A549 (cell line): ENCODE measurements around the gene GPR27. TPM values are rescaled to one million over a fixed set of nuclear protein-coding genes. Genes with fewer than 3 reads are reported as not detected.

Experiments used
- ATAC-seq, 2 experiments: fragments of 200-7000 bp in 1 of 2; fragments of >200 bp in 1 of 2; cut with Nextera tagmentation in 1 of 2; cut with Tn5 transposase in 1 of 2; 3 replicates each; pipeline versions ENCODE4 v1.8.0 to v1.9.1; 2018 to 2020; ENCODE audit warnings: mild to moderate bottlenecking in 1 of 2, moderate library complexity in 1 of 2
- CTCF ChIA-PET: fragments of 300-600 bp; sonication (Branson Sonifier 250); formaldehyde crosslinking; extraction: SDS; loops from one replicate; lab custom pipeline; 2021; ENCODE audit warnings: antibody characterized with exemption, inconsistent platforms; lab: Yijun Ruan, JAX
- POLR2A ChIA-PET: fragments of 350-600 bp; formaldehyde crosslinking; extraction: SDS; loops from one replicate; lab custom pipeline; 2021; ENCODE audit warnings: antibody characterized with exemption, inconsistent platforms; lab: Yijun Ruan, JAX
- DNase-seq, 2 experiments: peaks; one replicate each; pipeline versions ENCODE4 v3.0.0 to v3.0.0-alpha.2; 2011 to 2016; ENCODE audit warnings: low read depth in 1 of 2, low spot score in 1 of 2
- FAIRE-seq: peaks from 2 replicates; lab custom pipeline; 2011; peaks lifted over from hg19 to GRCh38; lab: Jason Lieb, UNC
- H3K27ac ChIP-seq, 2 experiments: fragments of >200 bp; sonication (Bioruptor Twin); formaldehyde crosslinking; 3 replicates each; pipeline ENCODE4 v1.5.1; 2016 to 2017
- H3K4me1 ChIP-seq: fragments of >200 bp; sonication (Bioruptor Twin); formaldehyde crosslinking; 3 replicates; pipeline ENCODE4 v1.6.1; 2016
- H3K4me2 ChIP-seq: fragments of >200 bp; sonication (Bioruptor Twin); formaldehyde crosslinking; 3 replicates; pipeline ENCODE4 v1.6.1; 2016
- H3K4me3 ChIP-seq: fragments of >200 bp; sonication (Bioruptor Twin); formaldehyde crosslinking; 3 replicates; pipeline ENCODE4 v1.5.1; 2016
- H3K9me3 ChIP-seq: fragments of >200 bp; sonication (Bioruptor Twin); formaldehyde crosslinking; 3 replicates; pipeline ENCODE4 v1.6.1; 2016
- CBX2 ChIP-seq: fragments of 200-600 bp; sonication (generic); IDR thresholded peaks from 2 replicates; pipeline ENCODE4 v1.6.1; 2016; ENCODE audit warnings: low read depth, mild to moderate bottlenecking, borderline replicate concordance
- CBX8 ChIP-seq: fragments of 200-600 bp; sonication (generic); IDR thresholded peaks from 2 replicates; pipeline ENCODE4 v1.6.1; 2016
- CEBPB ChIP-seq, 2 experiments: fragments of >200 bp in 1 of 2; sonication (Bioruptor Twin) in 1 of 2; formaldehyde crosslinking in 1 of 2; IDR thresholded peaks; 2 replicates each; pipeline ENCODE4 v1.6.1; 2012 to 2016
- CHD2 ChIP-seq: fragments of 150-350 bp; IDR thresholded peaks from 2 replicates; pipeline ENCODE4 v1.6.1; 2014; ENCODE audit warnings: low read length; ENCODE audit not compliant: partially characterized antibody
- CHD4 ChIP-seq: fragments of 200-600 bp; sonication (generic); IDR thresholded peaks from 2 replicates; pipeline ENCODE4 v1.6.1; 2016; ENCODE audit warnings: antibody characterized with exemption, mild to moderate bottlenecking, borderline replicate concordance
- E2F6 ChIP-seq: IDR thresholded peaks from 2 replicates; pipeline ENCODE4 v1.6.1; 2012; ENCODE audit warnings: low read depth, borderline replicate concordance
- EHF ChIP-seq: fragments of 250-450 bp; sonication (Bioruptor Pico); IDR thresholded peaks from 2 replicates; pipeline ENCODE4 v1.5.0; 2020; ENCODE audit warnings: mild to moderate bottlenecking
- ESRRA ChIP-seq: fragments of 150-350 bp; IDR thresholded peaks from 2 replicates; pipeline ENCODE4 v1.6.1; 2014; ENCODE audit warnings: mild to moderate bottlenecking, low read length, borderline replicate concordance
- FOSB ChIP-seq: fragments of 250-450 bp; sonication (Bioruptor Pico); IDR thresholded peaks from 2 replicates; pipeline ENCODE4 v1.5.0; 2020; ENCODE audit warnings: mild to moderate bottlenecking, moderate library complexity
- FOXS1 ChIP-seq: fragments of 250-450 bp; sonication (Bioruptor Pico); IDR thresholded peaks from 2 replicates; pipeline ENCODE4 v1.5.0; 2020; ENCODE audit warnings: mild to moderate bottlenecking, moderate library complexity
- HDAC2 ChIP-seq: fragments of 200-600 bp; sonication (generic); IDR thresholded peaks from 2 replicates; pipeline ENCODE4 v1.6.1; 2016
- HEYL ChIP-seq: fragments of 250-450 bp; sonication (Bioruptor Pico); IDR thresholded peaks from 2 replicates; pipeline ENCODE4 v1.8.0; 2021; ENCODE audit warnings: mild to moderate bottlenecking, moderate library complexity
- HMGXB4 ChIP-seq: fragments of 250-450 bp; sonication (Bioruptor Pico); IDR thresholded peaks from 2 replicates; pipeline ENCODE4 v1.5.0; 2021; ENCODE audit warnings: mild to moderate bottlenecking, moderate library complexity, borderline replicate concordance
- HOXB5 ChIP-seq: fragments of 250-450 bp; sonication (Bioruptor Pico); IDR thresholded peaks from 2 replicates; pipeline ENCODE4 v1.5.0; 2020; ENCODE audit warnings: mild to moderate bottlenecking, moderate library complexity
- MAFK ChIP-seq: fragments of 450-650 bp; IDR thresholded peaks from 2 replicates; pipeline ENCODE4 v1.6.1; 2014; ENCODE audit not compliant: partially characterized antibody
- PBX3 ChIP-seq: IDR thresholded peaks from 2 replicates; pipeline ENCODE4 v1.6.1; 2012
- POLR2AphosphoS2 ChIP-seq: conservative IDR thresholded peaks from 2 replicates; pipeline ENCODE4 v1.6.1; 2012; ENCODE audit warnings: low read length, improper control_type of control experiment, inconsistent platforms
- RARB ChIP-seq: fragments of 250-450 bp; sonication (Bioruptor Pico); IDR thresholded peaks from 2 replicates; pipeline ENCODE4 v1.8.0; 2021; ENCODE audit warnings: mild to moderate bottlenecking, moderate library complexity
- RNF2 ChIP-seq: fragments of 200-600 bp; sonication (generic); IDR thresholded peaks from 2 replicates; pipeline ENCODE4 v1.6.1; 2016; ENCODE audit warnings: low read depth, mild to moderate bottlenecking, antibody characterized with exemption, moderate library complexity, borderline replicate concordance
- SREBF2 ChIP-seq: fragments of 450-650 bp; IDR thresholded peaks from 2 replicates; pipeline ENCODE4 v1.6.1; 2014; ENCODE audit warnings: mild to moderate bottlenecking, moderate library complexity
- TFCP2L1 ChIP-seq: fragments of 250-450 bp; sonication (Bioruptor Pico); IDR thresholded peaks from 2 replicates; pipeline ENCODE4 v1.5.0; 2021; ENCODE audit warnings: mild to moderate bottlenecking
- ZSCAN20 ChIP-seq: fragments of 250-450 bp; sonication (Bioruptor Pico); IDR thresholded peaks from 2 replicates; pipeline ENCODE4 v1.8.0; 2022; ENCODE audit warnings: mild to moderate bottlenecking, moderate library complexity
- WGBS: methylation state at CpG from one replicate; pipeline ENCODE4 v1.1.6; 2017; ENCODE audit errors: missing lambda C conversion rate; 5-methylcytosine and 5-hydroxymethylcytosine counted together
- polyA plus RNA-seq, 4 experiments: library from polyadenylated mRNA; depleted of rRNA in 3 of 4; stranded (reverse); fragments of >200 nt; fragmentation: RNase III in 1 of 4; extraction: RNeasy Plus Mini Kit Qiagen cat#74134 plus additional on column Dnase treatment in 1 of 4; gene quantifications; 2 replicates in 3 of 4; 3 replicates in 1 of 4; pipeline ENCODE4 v1.2.3, GENCODE V29; 2011 to 2017
- TF ChIP-seq, protein P1 (sequence below): fragments of >200 bp; sonication (Bioruptor Twin); formaldehyde crosslinking; IDR thresholded peaks from 3 replicates; pipeline ENCODE4 v1.5.1; 2016

Gene GPR27
- polyA plus RNA-seq, 2 of the 4 experiments (the other 2 are of a cell fraction), result 1.6 to 1.7 TPM

- Histone ChIP-seq H3K4me2 (no peak overlapping the region), H3K4me3 (no peak overlapping the region), H3K9me3 (no peaks in the 10 kb centered on the region), H3K27ac (no peak overlapping the region), H3K4me1 (no peaks in the 10 kb centered on the region)
- peak; percentile 95; the same call in 1 of the 2 replicates for TF ChIP-seq RNF2
- TF ChIP-seq ZSCAN20 (CRISPR knock-in tag), result no peak
- peak; percentile 77; the same call in 1 of the 2 replicates for TF ChIP-seq CBX8
- FAIRE-seq (no peak), DNase-seq (no peak), ATAC-seq (no peak)
- ChIA-PET CTCF (no interaction called here), POLR2A (no interaction called here)
- WGBS, result 2% methylated on average over 3 of the region's 3 CpGs
Measured at GRCh38 chr3:71800023-71800422, 46.4 kb downstream of the GPR27 start.

DNA sequence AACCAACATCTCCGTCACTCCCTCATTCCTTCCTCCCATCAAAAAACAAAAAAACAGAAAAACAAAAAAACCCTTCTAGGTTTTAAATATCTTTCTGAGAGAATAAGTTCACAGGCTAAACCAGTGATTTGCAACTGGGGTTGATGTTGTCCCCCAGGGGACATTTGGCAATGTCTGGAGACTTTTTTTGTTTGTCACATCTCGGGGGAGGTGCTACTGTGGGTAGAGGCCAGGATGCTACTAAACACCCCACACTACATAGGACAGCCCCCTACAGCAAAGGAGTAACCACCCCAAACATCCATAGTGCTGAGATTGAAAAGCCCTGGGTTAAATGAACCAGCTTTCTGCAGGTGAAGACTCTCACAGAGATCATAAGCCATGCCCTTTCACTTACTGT is 48.3 kb downstream of the GPR27 start:
- H3K4me3 ChIP-seq, result no peak overlapping the region
- ATAC-seq, result no peak
- POLR2A ChIA-PET, result no interaction called here
- H3K4me2 ChIP-seq, result no peak overlapping the region
- FAIRE-seq, result no peak
- no peak overlapping the region for H3K27ac ChIP-seq
- H3K9me3 ChIP-seq, result no peaks in the 10 kb centered on the region
- TF ChIP-seq ZSCAN20 (CRISPR knock-in tag), result no peak
- TF ChIP-seq HEYL (CRISPR knock-in tag), result no peak
- no peak for TF ChIP-seq ESRRA
- TF ChIP-seq MAFK, result no peak
- TF ChIP-seq, protein P1, sequence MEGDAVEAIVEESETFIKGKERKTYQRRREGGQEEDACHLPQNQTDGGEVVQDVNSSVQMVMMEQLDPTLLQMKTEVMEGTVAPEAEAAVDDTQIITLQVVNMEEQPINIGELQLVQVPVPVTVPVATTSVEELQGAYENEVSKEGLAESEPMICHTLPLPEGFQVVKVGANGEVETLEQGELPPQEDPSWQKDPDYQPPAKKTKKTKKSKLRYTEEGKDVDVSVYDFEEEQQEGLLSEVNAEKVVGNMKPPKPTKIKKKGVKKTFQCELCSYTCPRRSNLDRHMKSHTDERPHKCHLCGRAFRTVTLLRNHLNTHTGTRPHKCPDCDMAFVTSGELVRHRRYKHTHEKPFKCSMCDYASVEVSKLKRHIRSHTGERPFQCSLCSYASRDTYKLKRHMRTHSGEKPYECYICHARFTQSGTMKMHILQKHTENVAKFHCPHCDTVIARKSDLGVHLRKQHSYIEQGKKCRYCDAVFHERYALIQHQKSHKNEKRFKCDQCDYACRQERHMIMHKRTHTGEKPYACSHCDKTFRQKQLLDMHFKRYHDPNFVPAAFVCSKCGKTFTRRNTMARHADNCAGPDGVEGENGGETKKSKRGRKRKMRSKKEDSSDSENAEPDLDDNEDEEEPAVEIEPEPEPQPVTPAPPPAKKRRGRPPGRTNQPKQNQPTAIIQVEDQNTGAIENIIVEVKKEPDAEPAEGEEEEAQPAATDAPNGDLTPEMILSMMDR, result no peak
- no peak for TF ChIP-seq CEBPB (IDR thresholded peaks at IDR 0.05)
- no peak for TF ChIP-seq HOXB5 (CRISPR knock-in tag)
- CTCF ChIA-PET, result interaction anchor here (1.0 to 1.1 kb wide), 2 partner anchors 18 to 74 kb away, joined by 3 to 4 read pairs; no protein-coding TSS in a partner anchor
- H3K4me1 ChIP-seq, result no peaks in the 10 kb centered on the region
- DNase-seq, result no peak
- WGBS, result 39% methylated on average over 2 of the region's 2 CpGs

GRCh38 chr3:71803248-71803647 is 49.6 kb downstream of the GPR27 start:
- POLR2A ChIA-PET, result no interaction called here
- CTCF ChIA-PET, result interaction anchor here (1.0 to 1.3 kb wide), 2 partner anchors 27 to 72 kb away, joined by 3 read pairs; no protein-coding TSS in a partner anchor
- no peak for FAIRE-seq

DNA sequence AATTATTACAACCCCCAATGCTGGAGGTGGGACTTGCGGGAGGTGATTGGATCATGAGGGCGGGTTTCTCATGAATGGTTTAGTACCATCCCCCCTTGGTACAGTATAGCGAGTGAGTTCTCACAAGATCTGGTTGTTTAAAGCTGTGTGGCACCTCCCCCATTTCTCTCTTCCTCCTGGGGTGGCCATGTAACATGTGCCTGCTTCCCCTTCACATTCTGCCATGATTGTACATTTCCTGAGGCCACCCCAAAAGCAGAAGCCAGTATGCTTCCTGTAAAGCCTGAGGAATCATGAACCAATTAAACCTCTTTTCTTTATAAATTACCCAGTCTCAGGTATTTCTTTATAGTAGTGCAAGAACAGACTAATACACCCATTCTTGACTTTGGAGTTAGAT is 51.5 kb downstream of the GPR27 start:
- WGBS, result 43% methylated on average over 3 of the region's 3 CpGs
- Histone ChIP-seq H3K4me1 (no peaks in the 10 kb centered on the region), H3K9me3 (no peaks in the 10 kb centered on the region), H3K4me2 (no peak overlapping the region), H3K4me3 (no peak overlapping the region), H3K27ac (no peak overlapping the region)
- no peak for ATAC-seq
- POLR2A ChIA-PET, result no interaction called here
- no peak for FAIRE-seq
- no peak for TF ChIP-seq EHF (CRISPR knock-in tag)
- TF ChIP-seq HDAC2, result no peak
- no peak for TF ChIP-seq CEBPB (IDR thresholded peaks at IDR 0.05)
- TF ChIP-seq FOXS1 (CRISPR knock-in tag), result no peak
- no peak for TF ChIP-seq CHD4
- TF ChIP-seq RARB (CRISPR knock-in tag), result no peak
- TF ChIP-seq FOSB (CRISPR knock-in tag), result no peak
- no peak for TF ChIP-seq MAFK
- TF ChIP-seq E2F6, result no peak
- no peak for TF ChIP-seq PBX3
- no peak for TF ChIP-seq CHD2
- TF ChIP-seq SREBF2, result no peak
- TF ChIP-seq ZSCAN20 (CRISPR knock-in tag), result no peak
- no peak for TF ChIP-seq CBX2
- no peak for TF ChIP-seq CBX8
- no peak for TF ChIP-seq HMGXB4 (CRISPR knock-in tag)
- no peak for DNase-seq
- CTCF ChIA-PET, result no interaction called here

More at GRCh38 chr3:71803248-71803647, 49.6 kb downstream of the GPR27 start:
- no peaks in the 10 kb centered on the region for H3K4me1 ChIP-seq
- DNase-seq (no peak), ATAC-seq (no peak)
- TF ChIP-seq EHF (CRISPR knock-in tag) (no peak), TFCP2L1 (CRISPR knock-in tag) (no peak), POLR2AphosphoS2 (no peak)
- no peak overlapping the region for H3K4me3 ChIP-seq
- no peak overlapping the region for H3K27ac ChIP-seq
- no peak overlapping the region for H3K4me2 ChIP-seq
- no peaks in the 10 kb centered on the region for H3K9me3 ChIP-seq
- WGBS, result 36% methylated on average over 3 of the region's 3 CpGs
